Globus pallidus (tissue), 1 donor: Measurements from ENCODE around the gene IFNL3.
"Not testable (repeated sequence)": the region's sequence is repeated elsewhere in the genome, so short reads cannot be mapped to it uniquely, and the experiment has no call there.

Experiments
- DNase-seq: peaks from one replicate; pipeline ENCODE4 v3.0.0-alpha.2; 2015; ENCODE audit warnings: low spot score

The IFNL3 gene

GRCh38 chr19:39244410-39245100, at the start of gene IFNL3:
IFNL3 (minus strand) TSS chr19:39245006; CDS start chr19:39244967, 39 bp downstream.
- not testable (repeated sequence) for DNase-seq

- no peak for DNase-seq
These were observed 48.6 kb upstream of the IFNL3 start for GRCh38 chr19:39293394-39293793.

- DNase-seq, result no peak
These were observed 39.2 kb upstream of the IFNL3 start for GRCh38 chr19:39284032-39284431.

DNA sequence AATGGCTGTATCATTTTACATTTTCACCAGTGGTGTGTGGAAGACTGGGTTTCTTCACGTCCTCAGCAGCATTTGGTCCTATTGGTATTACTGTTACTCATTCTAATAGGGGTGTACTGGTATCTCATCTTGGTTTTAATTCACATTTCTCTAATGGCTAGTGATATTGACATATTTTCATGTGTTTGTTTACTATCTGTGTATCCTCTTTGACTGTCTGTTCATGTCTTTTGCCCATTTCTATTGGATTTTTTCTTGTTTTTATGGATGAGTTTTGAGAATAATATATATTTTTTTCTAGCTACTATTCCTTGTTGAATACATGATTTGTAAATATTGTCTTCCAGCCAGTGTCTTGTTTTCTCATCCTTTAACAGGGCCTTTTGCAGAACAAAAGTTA, 37.2 kb upstream of the IFNL3 start:
- DNase-seq, result no peak

- DNase-seq, result no peak
These were observed 32.8 kb upstream of the IFNL3 start for GRCh38 chr19:39277598-39277997.

DNA sequence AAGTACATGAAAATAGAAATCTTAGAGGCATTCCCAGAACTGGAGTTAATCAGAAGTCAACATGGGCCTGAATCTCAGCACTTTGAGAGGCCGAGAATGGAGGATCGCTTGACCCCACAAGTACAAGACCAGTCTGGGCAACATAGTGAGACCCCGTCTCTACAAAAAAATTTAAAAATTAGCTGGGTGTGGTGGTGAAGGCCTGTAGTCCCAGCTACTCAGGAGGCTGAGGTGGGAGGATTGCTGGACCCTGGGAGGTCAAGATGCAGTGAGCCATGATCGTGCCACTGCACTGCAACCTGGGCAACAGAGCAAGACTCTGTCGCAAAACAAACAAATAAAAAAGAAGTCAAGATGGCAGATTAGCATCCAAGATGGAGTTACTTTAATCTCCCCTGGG, 31.9 kb upstream of the IFNL3 start:
- DNase-seq, result no peak

DNA sequence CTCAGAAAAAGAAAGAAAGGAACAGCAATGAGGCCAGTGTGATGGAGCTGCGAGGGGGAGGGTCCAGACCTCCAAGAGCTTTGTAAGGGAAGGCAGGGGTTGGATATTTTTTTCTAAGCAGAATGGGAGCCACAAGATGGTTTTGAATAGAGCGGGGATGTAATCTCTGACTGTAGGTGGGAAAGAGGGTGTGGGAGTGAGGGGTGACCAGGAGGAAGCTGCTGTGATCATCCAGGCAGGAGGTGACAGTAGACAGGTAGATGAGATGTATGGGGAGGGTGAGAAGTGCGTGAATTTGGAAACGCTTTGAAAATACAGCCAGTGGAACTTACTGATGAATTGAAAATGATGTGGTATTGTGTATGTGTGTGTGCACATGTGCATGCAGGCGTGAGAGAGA, 30.8 kb upstream of the IFNL3 start:
- no peak for DNase-seq

DNA sequence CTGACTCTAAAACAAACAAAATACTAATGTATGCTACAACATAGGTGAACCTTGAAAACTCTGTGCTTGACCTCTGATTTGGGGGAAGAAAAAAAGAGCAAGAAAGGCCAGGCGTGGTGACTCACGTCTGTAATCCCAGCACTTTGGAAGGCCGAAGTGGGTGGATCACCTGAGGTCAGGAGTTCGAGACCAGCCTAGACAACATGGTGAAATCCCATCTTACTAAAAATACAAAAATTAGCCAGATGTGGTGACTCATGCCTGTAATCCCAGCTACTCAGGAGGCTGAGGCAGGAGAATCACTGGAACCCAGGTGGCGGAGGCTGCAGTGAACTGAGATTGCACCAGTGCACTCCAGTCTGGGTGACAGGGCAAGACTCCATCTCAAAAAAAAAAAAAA, 29.1 kb upstream of the IFNL3 start:
- DNase-seq, result not testable (repeated sequence)

- no peak for DNase-seq
These were observed 25.4 kb upstream of the IFNL3 start for GRCh38 chr19:39270036-39270871.

DNA sequence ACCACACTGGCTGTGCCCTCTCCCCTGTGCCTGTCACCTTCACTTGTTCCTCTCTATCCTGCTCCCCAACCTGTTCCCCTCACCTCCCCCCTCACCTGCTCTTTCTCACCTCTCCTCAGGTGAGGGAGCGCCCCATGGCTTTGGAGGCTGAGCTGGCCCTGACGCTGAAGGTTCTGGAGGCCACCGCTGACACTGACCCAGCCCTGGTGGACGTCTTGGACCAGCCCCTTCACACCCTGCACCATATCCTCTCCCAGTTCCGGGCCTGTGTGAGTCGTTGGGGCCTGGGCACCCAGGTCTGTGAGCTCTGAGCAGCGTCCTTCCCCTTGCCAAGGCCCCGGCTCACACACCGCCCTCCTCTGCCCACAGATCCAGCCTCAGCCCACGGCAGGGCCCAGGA, 24.6 kb upstream of the IFNL3 start:
- not testable (repeated sequence) for DNase-seq

DNA sequence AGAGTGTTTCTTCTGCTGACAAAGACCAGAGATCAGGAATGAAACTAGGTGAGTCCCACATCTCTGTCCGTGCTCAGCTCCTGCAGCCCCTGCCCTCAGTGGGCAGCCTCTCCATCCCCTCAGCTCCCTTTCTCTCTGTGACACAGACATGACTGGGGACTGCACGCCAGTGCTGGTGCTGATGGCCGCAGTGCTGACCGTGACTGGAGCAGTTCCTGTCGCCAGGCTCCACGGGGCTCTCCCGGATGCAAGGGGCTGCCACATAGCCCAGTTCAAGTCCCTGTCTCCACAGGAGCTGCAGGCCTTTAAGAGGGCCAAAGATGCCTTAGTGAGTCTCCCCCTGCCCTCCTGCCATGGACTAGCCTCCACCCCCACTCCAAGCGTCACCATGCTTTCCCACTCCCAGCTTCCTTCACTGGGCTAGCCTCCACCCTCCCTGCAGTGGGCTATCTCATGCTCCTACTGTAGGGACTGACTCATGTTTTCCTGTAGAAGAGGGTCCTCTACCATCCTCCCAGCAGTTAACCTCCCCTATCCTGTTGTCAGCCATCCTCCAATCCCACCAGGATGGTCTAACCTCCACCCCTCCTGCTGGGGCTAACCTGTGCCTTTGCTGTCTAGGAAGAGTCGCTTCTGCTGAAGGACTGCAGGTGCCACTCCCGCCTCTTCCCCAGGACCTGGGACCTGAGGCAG, 23.9 kb upstream of the IFNL3 start:
- DNase-seq, result not testable (repeated sequence)

GRCh38 chr19:39268085-39268484, 23.3 kb upstream of the IFNL3 start, which contains the start of gene IFNL2:
IFNL2 (plus strand) TSS chr19:39268396; CDS start chr19:39268569, 173 bp downstream.
- not testable (repeated sequence) for DNase-seq

- no peak for DNase-seq
These were observed 20.6 kb upstream of the IFNL3 start for GRCh38 chr19:39265321-39265916.

GRCh38 chr19:39264306-39265290, 19.8 kb upstream of the IFNL3 start:
- DNase-seq, result no peak

GRCh38 chr19:39263912-39264305, 19.1 kb upstream of the IFNL3 start:
- no peak for DNase-seq

GRCh38 chr19:39262496-39262895, 17.7 kb upstream of the IFNL3 start:
- DNase-seq, result no peak

DNA sequence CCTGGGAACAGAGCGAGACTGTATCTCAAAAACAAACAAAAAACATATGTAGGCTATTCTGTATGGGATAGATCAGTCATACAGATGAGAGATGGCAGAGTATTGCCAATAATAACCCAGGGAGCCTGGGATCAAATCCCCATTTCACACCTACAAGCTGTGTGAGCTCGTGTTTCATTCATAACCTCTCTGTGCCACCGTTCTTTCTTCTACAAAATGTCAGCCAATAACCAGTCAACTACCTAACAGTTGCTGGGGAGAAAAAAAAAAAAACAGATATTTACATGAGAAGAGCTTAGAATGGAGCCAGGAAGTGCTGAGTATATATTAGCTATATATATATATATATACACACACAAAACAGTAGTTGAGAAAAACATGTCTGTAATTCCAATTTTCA, 16.9 kb upstream of the IFNL3 start:
- DNase-seq, result no peak

DNA sequence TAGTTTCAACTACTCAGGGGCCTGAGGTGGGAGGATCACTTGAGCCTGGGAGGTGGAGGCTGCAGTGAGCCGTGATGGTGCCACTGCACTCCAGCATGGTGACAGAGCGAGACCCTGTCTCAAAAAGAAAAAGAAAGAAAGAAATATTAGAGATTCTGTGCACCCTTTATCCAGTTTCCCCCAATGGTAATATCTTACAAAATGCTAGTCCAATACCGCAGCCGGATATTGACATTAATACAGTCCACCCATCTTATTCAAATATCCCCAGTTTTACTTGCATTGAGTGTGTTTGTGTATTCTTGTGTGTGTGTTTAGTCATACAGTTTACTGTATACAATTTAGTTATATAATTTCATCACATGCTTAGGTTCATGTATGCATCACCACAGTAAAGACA, 12.4 kb upstream of the IFNL3 start:
- DNase-seq, result no peak

DNA sequence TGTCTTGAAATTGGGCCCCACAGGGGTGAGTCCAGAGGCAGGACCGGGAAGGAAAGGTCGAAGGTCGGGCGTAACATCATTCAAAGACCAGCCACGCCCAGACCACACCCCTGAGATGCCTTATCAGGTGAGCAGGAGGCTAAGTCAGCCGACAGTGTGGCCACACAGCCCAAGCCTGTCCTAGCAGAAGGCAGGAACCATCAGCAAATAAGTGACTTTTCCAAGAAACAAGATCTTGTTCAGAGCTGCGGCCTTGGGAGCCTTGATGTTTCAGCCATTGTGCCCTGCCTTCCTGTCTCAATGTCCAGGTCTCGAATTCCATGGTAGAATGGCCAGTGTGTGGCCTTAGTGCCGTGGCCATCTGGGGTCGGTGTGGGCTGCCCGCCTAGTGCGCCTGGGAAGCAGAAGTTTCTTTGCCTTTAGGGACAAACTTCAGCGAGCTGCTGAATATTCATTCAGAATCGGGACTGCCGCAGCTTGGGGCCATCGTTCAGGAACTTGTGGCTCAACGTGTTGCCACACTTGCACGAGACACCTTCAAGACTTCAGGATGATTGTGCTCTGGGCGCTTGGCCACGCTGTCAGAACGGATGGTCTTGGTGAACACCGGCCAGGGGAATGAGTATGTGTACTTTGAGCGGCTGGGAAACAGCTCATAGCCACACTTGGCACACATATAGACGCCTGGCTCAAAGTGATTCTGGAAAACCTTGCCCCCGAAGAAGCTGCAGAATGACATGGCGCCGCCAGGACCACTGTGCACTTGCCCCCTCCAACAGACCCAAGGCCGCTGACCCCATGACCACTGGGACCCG, 9.9 kb upstream of the IFNL3 start:
- DNase-seq, result no peak
